HepG2 (cell line): ENCODE data around the gene EEA1. TPM values are rescaled to one million over a fixed set of nuclear protein-coding genes. Genes with fewer than 3 reads are reported as not detected.

Source experiments
- ATAC-seq: fragments of 200-7000 bp; cut with Tn5 transposase; 3 replicates; pipeline ENCODE4 v1.9.1; 2020; ENCODE audit warnings: mild to moderate bottlenecking, moderate library complexity
- BruUV-seq: library from RNA; stranded (reverse); fragments of 400-500 nt; replicated peaks from 2 replicates; lab custom pipeline; 2021; lab: Mats Ljungman, UMichigan
- CTCF ChIA-PET: fragments of 300-600 bp; formaldehyde crosslinking; extraction: SDS; loops from one replicate; lab custom pipeline; 2021; ENCODE audit warnings: low total read pairs, inconsistent platforms, low intra/inter-chr PET ratio; lab: Yijun Ruan, JAX
- POLR2A ChIA-PET: fragments of 350-600 bp; sonication (Branson Sonifier 250); formaldehyde crosslinking; loops from one replicate; lab custom pipeline; 2020; ENCODE audit warnings: antibody characterized with exemption, inconsistent platforms; lab: Yijun Ruan, JAX
- DNase-seq: peaks from one replicate; pipeline ENCODE4 v3.0.0-alpha.2; 2015; ENCODE audit warnings: low spot score
- FAIRE-seq: peaks from 3 replicates; lab custom pipeline; 2011; peaks lifted over from hg19 to GRCh38; lab: Jason Lieb, UNC
- H2AFZ ChIP-seq: one replicate; pipeline ENCODE4 v1.6.1; 2011; ENCODE audit warnings: low read length, inconsistent platforms
- H3K27ac ChIP-seq: fragments of 300-600 bp; 3 replicates; pipeline ENCODE4 v1.8.0; 2011; ENCODE audit warnings: mixed run types, mild to moderate bottlenecking, mixed read lengths, low read length, inconsistent platforms; ENCODE audit not compliant: insufficient read depth; ENCODE audit errors: extremely low read length
- H3K27me3 ChIP-seq, 2 experiments: fragments of 200-600 bp in 1 of 2; 2 replicates in 1 of 2; 3 replicates in 1 of 2; pipeline versions ENCODE4 v1.6.0 to v1.8.0; 2011; ENCODE audit warnings: low read length in 2 of 2, mild to moderate bottlenecking in 2 of 2, moderate library complexity in 2 of 2, inconsistent platforms in 1 of 2; ENCODE audit not compliant: insufficient read depth in 2 of 2, control insufficient read depth in 1 of 2
- H3K36me3 ChIP-seq, 2 experiments: fragments of 200-600 bp in 1 of 2; replicated peaks in 1 of 2; 2 replicates in 1 of 2; 3 replicates in 1 of 2; pipeline versions ENCODE4 v1.5.1 to v1.8.0; 2011; ENCODE audit warnings: low read length in 2 of 2, inconsistent platforms in 1 of 2; ENCODE audit not compliant: insufficient read depth in 2 of 2, control insufficient read depth in 1 of 2
- H3K4me1 ChIP-seq: 2 replicates; pipeline ENCODE4 v1.5.1; 2012; ENCODE audit warnings: low read length, inconsistent platforms; ENCODE audit not compliant: insufficient read depth
- H3K4me2 ChIP-seq: 2 replicates; pipeline ENCODE4 v1.6.0; 2011; ENCODE audit warnings: low read depth, low read length, inconsistent platforms
- H3K4me3 ChIP-seq, 3 experiments: fragments of 200-600 bp in 1 of 3; sonication (generic), shearing (Covaris generic) in 1 of 3; replicated peaks in 1 of 3; 2 replicates each; pipeline ENCODE4 v1.5.1; 2011 to 2016; ENCODE audit warnings: low read length in 3 of 3, inconsistent platforms in 2 of 3, low read depth in 2 of 3, mild to moderate bottlenecking in 2 of 3, control low read depth in 1 of 3, mixed read lengths in 1 of 3; ENCODE audit not compliant: insufficient read depth in 1 of 3
- H3K79me2 ChIP-seq: one replicate; pipeline ENCODE4 v1.6.1; 2011; ENCODE audit warnings: low read length, inconsistent platforms; ENCODE audit not compliant: insufficient read depth
- H3K9ac ChIP-seq: 2 replicates; pipeline ENCODE4 v1.6.0; 2011; ENCODE audit warnings: mild to moderate bottlenecking, low read depth, low read length, inconsistent platforms; ENCODE audit not compliant: insufficient read depth
- H3K9me3 ChIP-seq: 2 replicates; pipeline ENCODE4 v1.5.1; 2012; ENCODE audit warnings: mild to moderate bottlenecking, low read length
- H4K20me1 ChIP-seq: 2 replicates; pipeline ENCODE4 v1.6.0; 2011; ENCODE audit warnings: inconsistent platforms, mild to moderate bottlenecking, low read length, moderate library complexity; ENCODE audit not compliant: insufficient read depth
- BCL6 ChIP-seq: IDR thresholded peaks from 2 replicates; pipeline ENCODE4 v1.6.1; 2016; ENCODE audit warnings: missing genetic modification reagents, missing compliant biosample characterization
- BORCS8-MEF2B ChIP-seq: sonication (generic); formaldehyde crosslinking; IDR thresholded peaks from 2 replicates; pipeline ENCODE4 v1.8.0; 2022; ENCODE audit warnings: mild to moderate bottlenecking, missing genetic modification reagents
- CHCHD3 ChIP-seq: sonication (generic); formaldehyde crosslinking; IDR thresholded peaks from 2 replicates; pipeline ENCODE4 v1.8.0; 2022; ENCODE audit warnings: mild to moderate bottlenecking, missing genetic modification reagents, moderate library complexity
- HOXA3 ChIP-seq: sonication (generic); formaldehyde crosslinking; IDR thresholded peaks from 2 replicates; pipeline ENCODE4 v1.5.0; 2020; ENCODE audit warnings: missing genetic modification reagents
- KAT7 ChIP-seq: IDR thresholded peaks from 2 replicates; pipeline ENCODE4 v1.6.1; 2018; ENCODE audit warnings: borderline replicate concordance, missing compliant biosample characterization
- LCORL ChIP-seq, 2 experiments: fragments of 450-650 bp in 1 of 2; sonication (generic) in 1 of 2; formaldehyde crosslinking in 1 of 2; IDR thresholded peaks; 2 replicates each; pipeline versions ENCODE4 v1.5.0 to v1.6.1; 2017 to 2020; ENCODE audit warnings: antibody characterized with exemption in 1 of 2, missing genetic modification reagents in 1 of 2
- NFIC ChIP-seq: IDR thresholded peaks from 2 replicates; pipeline ENCODE4 v1.6.1; 2012; ENCODE audit warnings: mild to moderate bottlenecking, low read length, inconsistent platforms
- NR2F2 ChIP-seq: IDR thresholded peaks from 2 replicates; pipeline ENCODE4 v1.6.1; 2012; ENCODE audit warnings: low read depth, inconsistent platforms, borderline replicate concordance
- PAWR ChIP-seq: sonication (generic); formaldehyde crosslinking; IDR thresholded peaks from 2 replicates; pipeline ENCODE4 v1.4.0; 2020; ENCODE audit warnings: missing genetic modification reagents, mild to moderate bottlenecking, borderline replicate concordance
- SMAD3 ChIP-seq: sonication (generic); formaldehyde crosslinking; IDR thresholded peaks from 2 replicates; pipeline ENCODE4 v1.4.0; 2020; ENCODE audit warnings: missing genetic modification reagents
- SMYD3 ChIP-seq: sonication (generic); formaldehyde crosslinking; IDR thresholded peaks from 2 replicates; pipeline ENCODE4 v1.8.1; 2023; ENCODE audit warnings: mild to moderate bottlenecking, missing genetic modification reagents
- SRSF4 ChIP-seq: fragments of 200-400 bp; formaldehyde crosslinking; IDR thresholded peaks from one replicate; pipeline ENCODE4 v1.6.1; 2018; ENCODE audit warnings: mild to moderate bottlenecking, low read depth, low read length, moderate library complexity; ENCODE audit not compliant: poor library complexity, severe bottlenecking
- ZFAT ChIP-seq: sonication (generic); formaldehyde crosslinking; conservative IDR thresholded peaks from 2 replicates; pipeline ENCODE4 v1.8.1; 2023; ENCODE audit warnings: missing genetic modification reagents, inconsistent platforms
- ZFP41 ChIP-seq: sonication (generic); formaldehyde crosslinking; IDR thresholded peaks from 2 replicates; pipeline ENCODE4 v1.4.0; 2020; ENCODE audit warnings: mild to moderate bottlenecking, missing genetic modification reagents, borderline replicate concordance
- ZNF143 ChIP-seq: sonication (generic); formaldehyde crosslinking; IDR thresholded peaks from 2 replicates; pipeline ENCODE4 v1.4.0; 2020; ENCODE audit warnings: missing genetic modification reagents
- ZNF597 ChIP-seq: sonication (generic); formaldehyde crosslinking; IDR thresholded peaks from 2 replicates; pipeline ENCODE4 v1.5.0; 2020; ENCODE audit warnings: missing genetic modification reagents
- ZNF792 ChIP-seq: IDR thresholded peaks from 2 replicates; pipeline ENCODE4 v1.6.1; 2016
- ZNF879 ChIP-seq: sonication (generic); formaldehyde crosslinking; IDR thresholded peaks from 2 replicates; pipeline ENCODE4 v1.8.1; 2023; ENCODE audit warnings: missing genetic modification reagents
- ZNF891 ChIP-seq: sonication (generic); formaldehyde crosslinking; IDR thresholded peaks from 2 replicates; pipeline ENCODE4 v1.5.0; 2020; ENCODE audit warnings: mild to moderate bottlenecking, missing genetic modification reagents
- WGBS: methylation state at CpG from one replicate; pipeline ENCODE4 v1.1.6; 2017; ENCODE audit warnings: low lambda C conversion rate; 5-methylcytosine and 5-hydroxymethylcytosine counted together
- in situ Hi-C: cut with HindIII; loops from 2 replicates; pipeline ENCODE4 v1.10.0; 2017; ENCODE audit warnings: low pct_unique_long_range_greater_than_20kb; ENCODE audit not compliant: extremely low pct_ligation_motif_present
- intact Hi-C: fragments of 100-400 bp; cut with micrococcal nuclease; formaldehyde crosslinking; loops from one replicate; pipeline ENCODE4 v1.10.0; 2022; ENCODE audit not compliant: unreplicated experiment
- polyA plus RNA-seq, 8 experiments: library from polyadenylated mRNA; depleted of rRNA in 3 of 8; stranded (reverse) in 7 of 8; unstranded in 1 of 8; fragments of >200 nt; fragmentation: Illumina TruSeq in 4 of 8; extraction: Trizol in 4 of 8; gene quantifications; 2 replicates each; pipeline versions ENCODE4 v1.2.1 to v1.2.3, GENCODE V29; 2011 to 2016; ENCODE audit warnings: low read depth in 4 of 8, missing spikeins in 1 of 8, mixed read lengths in 1 of 8; ENCODE audit not compliant: insufficient read depth in 1 of 8
- total RNA-seq, 5 experiments: library from RNA; depleted of rRNA; stranded (reverse); fragments of >200 nt; fragmentation: Illumina TruSeq; extraction: Trizol; gene quantifications; 2 replicates each; pipeline ENCODE4 v1.2.3, GENCODE V29; 2016; ENCODE audit warnings: low read depth in 1 of 5

The EEA1 gene
- total and polyA plus RNA-seq, 2 of the 13 experiments (the other 11 are each of a cell fraction or from before 2014, with no cell fraction given) = 5.0 to 19.3 TPM

GRCh38 chr12:92876496-92876895 lies 52.6 kb downstream of the EEA1 start (continued):
- no peak for TF ChIP-seq ZNF792
- no peak for TF ChIP-seq KAT7 (CRISPR knock-in tag)
- TF ChIP-seq BORCS8-MEF2B (CRISPR knock-in tag) = no peak
- TF ChIP-seq SMYD3 (CRISPR knock-in tag) = no peak

- Histone ChIP-seq H3K27ac (no peak overlapping the region), H3K79me2 (peaks cover 8% of the 10 kb centered on the region), H3K9ac (no peak overlapping the region), H2AFZ (no peak overlapping the region), H3K4me1 (no peaks in the 10 kb centered on the region), H4K20me1 (no peaks in the 10 kb centered on the region), H3K9me3 (no peaks in the 10 kb centered on the region), H3K27me3 (no peaks in the 10 kb centered on the region), H3K36me3 (no peaks in the 10 kb centered on the region; a peak in 1 of 5 replicates), H3K4me3 (no peak overlapping the region), H3K4me2 (no peak overlapping the region)
- intact Hi-C loops (no loop called here), in situ Hi-C loops (no loop called here)
- TF ChIP-seq LCORL (IDR thresholded peaks at IDR 0.05) (no peak), LCORL (CRISPR knock-in tag; IDR thresholded peaks at IDR 0.05) (no peak), ZNF879 (CRISPR knock-in tag) (no peak), CHCHD3 (no peak), BCL6 (CRISPR knock-in tag) (no peak), NFIC (no peak), NR2F2 (no peak), ZNF891 (CRISPR knock-in tag) (no peak), ZNF143 (no peak), HOXA3 (CRISPR knock-in tag) (no peak), ZFP41 (CRISPR knock-in tag) (no peak), SRSF4 (no peak), SMAD3 (CRISPR knock-in tag) (no peak), ZFAT (CRISPR knock-in tag) (no peak), PAWR (CRISPR knock-in tag) (no peak), ZNF597 (no peak)
- FAIRE-seq (no peak), DNase-seq (no peak), ATAC-seq (no peak)
- CTCF ChIA-PET = no interaction called here
- POLR2A ChIA-PET = no interaction called here
- BruUV-seq = no TSS peak
- WGBS = 63% methylated on average over 3 of the region's 3 CpGs
Measured at GRCh38 chr12:92871116-92871515, 58.0 kb downstream of the EEA1 start.
